ENCODE measurements around the gene TRRAP.

DNA sequence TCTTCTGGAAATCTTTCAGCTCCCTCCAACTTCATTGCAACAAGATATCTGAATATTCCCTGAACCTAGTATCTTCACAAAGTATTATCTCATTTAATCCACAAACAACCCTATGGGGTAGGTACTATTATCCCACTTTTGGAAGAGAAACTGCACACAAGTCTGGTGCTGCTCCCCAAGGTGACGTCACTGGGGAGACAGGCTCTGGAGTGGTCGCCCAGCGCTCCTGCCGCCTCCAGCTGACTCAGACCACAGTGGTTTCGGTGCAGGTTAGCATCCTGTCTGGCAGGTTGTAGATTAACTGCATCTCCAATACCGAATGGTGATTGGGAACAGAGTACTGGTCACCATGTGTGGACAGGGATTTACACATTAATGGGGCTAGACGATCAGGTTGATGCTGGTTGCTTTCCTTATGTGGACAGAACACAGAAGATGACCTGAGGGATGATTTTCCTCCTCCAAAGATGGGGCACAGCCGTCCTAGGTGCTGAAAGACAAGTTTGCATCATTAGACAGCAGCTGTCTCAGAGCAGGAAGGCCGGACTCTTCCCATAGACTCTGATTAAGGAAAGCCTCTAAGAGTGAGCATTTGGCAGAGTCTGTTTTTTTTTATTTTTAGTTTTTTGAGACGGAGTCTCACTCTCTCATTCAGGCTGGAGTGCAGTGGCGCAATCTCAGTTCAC, 128.6 kb downstream of the TRRAP start:
- TF ChIP-seq EZH2 (IDR thresholded peaks at IDR 0.05; ENCODE audit: low read depth) (no peak), CTCF (conservative IDR thresholded peaks at IDR 0.05) (no peak)
